22Rv1 (cell line): ENCODE results near the gene CDC42EP1.

Experiments used
- H3K27ac ChIP-seq: fragments of 450-650 bp; 2 replicates; pipeline ENCODE4 v1.5.1; 2017
- ZFX ChIP-seq: fragments of 450-650 bp; IDR thresholded peaks from 2 replicates; pipeline ENCODE4 v1.6.1; 2017; ENCODE audit warnings: antibody characterized with exemption, borderline replicate concordance
- TF ChIP-seq, protein P1 (sequence below): fragments of 450-650 bp; IDR thresholded peaks from 2 replicates; pipeline ENCODE4 v1.5.1; 2017; ENCODE audit warnings: mild to moderate bottlenecking

Gene CDC42EP1

DNA sequence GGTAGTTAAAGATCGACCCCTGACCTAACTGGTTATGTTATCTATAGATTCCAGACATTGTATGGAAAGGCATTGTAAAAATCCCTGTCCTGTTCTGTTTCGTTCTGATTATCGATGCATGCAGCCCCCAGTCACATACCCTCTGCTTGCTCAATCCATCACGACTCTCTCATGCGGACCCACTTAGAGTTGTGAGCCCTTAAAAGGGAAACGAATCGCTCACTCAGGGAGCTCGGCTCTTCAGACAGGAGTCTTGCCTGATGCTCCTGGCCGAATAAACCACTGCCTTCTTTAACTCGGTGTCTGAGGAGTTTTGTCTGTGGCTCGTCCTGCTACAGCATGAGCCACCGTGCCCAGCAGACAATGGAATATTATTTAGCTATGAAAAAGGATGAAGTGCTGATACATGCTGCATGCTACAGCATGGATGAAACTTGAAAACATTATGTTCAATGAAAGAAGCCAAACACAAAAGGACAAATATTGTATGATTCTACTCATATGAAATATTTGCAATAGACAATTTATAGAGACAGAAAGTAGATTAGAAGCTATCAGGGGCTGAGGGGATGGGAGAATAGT, 31.6 kb downstream of the CDC42EP1 start:
- TF ChIP-seq, protein P1, sequence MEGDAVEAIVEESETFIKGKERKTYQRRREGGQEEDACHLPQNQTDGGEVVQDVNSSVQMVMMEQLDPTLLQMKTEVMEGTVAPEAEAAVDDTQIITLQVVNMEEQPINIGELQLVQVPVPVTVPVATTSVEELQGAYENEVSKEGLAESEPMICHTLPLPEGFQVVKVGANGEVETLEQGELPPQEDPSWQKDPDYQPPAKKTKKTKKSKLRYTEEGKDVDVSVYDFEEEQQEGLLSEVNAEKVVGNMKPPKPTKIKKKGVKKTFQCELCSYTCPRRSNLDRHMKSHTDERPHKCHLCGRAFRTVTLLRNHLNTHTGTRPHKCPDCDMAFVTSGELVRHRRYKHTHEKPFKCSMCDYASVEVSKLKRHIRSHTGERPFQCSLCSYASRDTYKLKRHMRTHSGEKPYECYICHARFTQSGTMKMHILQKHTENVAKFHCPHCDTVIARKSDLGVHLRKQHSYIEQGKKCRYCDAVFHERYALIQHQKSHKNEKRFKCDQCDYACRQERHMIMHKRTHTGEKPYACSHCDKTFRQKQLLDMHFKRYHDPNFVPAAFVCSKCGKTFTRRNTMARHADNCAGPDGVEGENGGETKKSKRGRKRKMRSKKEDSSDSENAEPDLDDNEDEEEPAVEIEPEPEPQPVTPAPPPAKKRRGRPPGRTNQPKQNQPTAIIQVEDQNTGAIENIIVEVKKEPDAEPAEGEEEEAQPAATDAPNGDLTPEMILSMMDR: no peak
- no peak for TF ChIP-seq ZFX
- peak overlapping the region; percentile 33; the same call in 1 of the 2 replicates for H3K27ac ChIP-seq

DNA sequence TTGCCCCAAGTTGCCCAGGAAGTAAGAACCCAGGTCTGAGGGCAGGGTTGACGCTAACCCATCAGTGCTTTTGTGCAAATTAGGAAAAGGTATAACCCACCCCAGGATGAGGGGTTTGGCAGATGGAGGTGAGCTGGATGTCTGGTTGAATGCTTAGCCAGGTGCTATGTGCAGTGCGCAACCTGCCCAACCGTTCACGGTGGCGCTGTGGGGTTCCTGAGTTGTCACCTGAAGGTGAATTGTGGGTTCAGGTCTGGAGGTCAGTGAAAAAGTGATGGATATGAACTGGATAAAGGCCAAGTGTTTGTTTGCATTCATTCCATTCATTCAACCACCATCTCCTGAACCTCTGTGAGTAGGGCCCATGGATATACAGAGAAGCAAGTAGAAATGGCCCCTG, 34.0 kb downstream of the CDC42EP1 start:
- no peak for TF ChIP-seq ZFX
- TF ChIP-seq, protein P1: no peak
- H3K27ac ChIP-seq: no peak overlapping the region

DNA sequence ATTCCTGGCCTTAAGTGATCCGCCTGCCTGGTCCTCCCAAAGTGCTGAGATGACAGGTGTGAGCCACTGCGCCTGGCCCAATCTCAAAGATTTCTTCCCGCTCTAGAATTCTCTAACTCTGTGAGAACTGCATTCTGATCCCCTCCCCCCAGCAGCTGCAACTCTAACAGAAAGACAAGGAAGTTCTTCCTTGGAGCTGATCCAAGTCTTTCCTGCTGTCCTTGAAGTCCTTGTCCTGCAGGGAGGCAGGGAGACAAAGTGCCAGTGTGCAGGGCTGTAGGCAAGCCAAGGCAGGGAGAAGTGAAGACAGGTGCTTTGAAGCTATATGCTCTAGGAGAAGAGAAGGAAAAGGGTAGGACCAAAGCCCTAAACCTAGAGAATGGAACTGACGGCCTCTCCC, 38.9 kb downstream of the CDC42EP1 start:
- peak overlapping the region; percentile 96 for H3K27ac ChIP-seq
- TF ChIP-seq ZFX: no peak
- TF ChIP-seq, protein P1: no peak

DNA sequence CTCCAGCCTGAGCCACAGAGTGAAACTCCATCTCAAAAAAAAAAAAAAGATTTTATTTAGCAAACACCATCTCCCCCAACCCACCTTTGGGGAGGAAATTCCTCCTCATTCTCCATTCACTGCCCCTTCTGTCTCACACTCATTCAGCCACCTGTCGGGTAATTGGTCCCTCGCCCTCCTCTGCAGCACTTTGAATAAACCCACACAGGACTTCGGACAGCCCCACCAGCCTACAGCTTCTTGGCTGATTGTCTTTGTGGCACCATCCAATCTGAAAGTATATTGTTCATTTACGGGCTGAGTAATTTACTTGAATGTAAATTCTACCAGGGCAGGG, 40.9 kb downstream of the CDC42EP1 start:
- TF ChIP-seq, protein P1: no peak
- peak overlapping the region; percentile 96 for H3K27ac ChIP-seq

DNA sequence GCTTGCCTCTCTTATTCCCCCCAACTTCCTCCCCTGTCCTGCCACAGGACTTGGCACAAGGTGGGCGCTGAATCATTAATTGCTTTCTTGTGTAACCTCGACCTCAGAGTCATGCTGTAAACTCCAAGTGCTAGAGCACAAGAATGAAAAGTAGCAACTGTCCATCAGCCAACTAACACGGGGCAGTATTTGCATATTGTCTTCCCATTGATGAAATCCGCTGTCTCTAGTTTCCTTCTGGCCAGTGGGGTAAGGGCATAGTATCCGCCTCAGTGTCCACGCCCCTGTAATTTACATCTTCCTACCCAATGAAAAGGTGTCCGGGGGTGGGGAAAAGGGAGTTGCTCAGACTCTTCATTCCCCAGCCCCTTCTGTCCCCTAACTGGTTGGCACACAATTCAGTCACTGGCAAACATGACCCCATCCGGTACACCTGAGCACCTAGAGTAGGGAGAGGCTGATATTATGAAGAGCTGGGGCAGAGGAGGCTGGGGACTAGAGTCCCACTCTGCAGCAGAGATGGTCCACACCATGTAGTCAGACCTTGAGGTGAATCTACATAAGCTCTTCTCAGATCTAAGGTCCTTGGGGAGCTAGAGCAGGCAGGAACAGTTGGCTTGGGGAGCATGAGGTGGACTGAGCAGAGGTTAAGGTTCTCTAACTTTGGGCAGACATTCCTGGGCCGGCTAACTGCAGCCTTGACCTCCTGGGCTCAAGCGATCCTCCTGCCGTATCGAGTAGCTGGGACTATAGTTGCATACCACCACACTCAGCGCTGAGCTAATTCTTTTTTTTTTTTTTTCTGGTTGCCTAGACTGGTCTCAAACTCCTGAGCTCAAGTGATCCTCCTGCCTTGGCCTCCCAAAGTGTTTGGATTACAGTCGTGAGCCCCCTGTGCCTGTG, 41.5 kb downstream of the CDC42EP1 start:
- H3K27ac ChIP-seq: peak overlapping the region; percentile 96
- TF ChIP-seq, protein P1: no peak
- TF ChIP-seq ZFX: no peak

DNA sequence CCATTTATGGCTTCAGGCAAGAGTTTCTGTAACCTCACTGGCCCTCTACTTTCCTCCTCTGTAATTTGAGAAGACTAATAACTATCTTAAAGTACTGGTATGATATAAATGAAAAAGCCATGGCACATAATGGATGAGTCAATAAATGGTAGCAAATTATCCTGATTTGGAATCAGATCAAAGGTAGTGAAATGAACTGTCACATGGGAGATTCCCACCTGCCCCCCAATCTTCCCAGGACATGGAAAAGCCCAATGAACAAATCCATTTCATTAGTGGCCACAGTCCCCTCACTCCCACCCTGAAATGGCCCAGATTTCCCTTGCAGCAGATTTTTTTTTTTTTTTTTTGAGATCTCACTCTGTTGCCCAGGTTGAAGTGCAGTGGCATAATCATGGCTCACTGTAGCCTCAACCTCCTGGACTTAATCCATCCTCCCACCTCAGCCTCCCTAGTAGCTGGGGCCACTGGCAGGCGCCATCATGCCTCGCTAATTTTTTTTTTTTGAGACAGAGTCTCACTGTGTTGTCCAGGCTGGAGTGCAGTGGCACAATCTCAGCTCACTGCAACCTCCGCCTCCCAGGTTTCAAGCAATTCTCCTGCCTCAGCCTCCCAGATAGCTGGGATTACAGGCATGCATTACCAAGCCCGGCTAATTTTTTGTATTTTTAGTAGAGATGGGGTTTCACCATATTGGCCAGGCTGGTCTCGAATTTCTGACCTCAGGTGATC, 42.4 kb downstream of the CDC42EP1 start:
- peak overlapping the region; percentile 96 for H3K27ac ChIP-seq

DNA sequence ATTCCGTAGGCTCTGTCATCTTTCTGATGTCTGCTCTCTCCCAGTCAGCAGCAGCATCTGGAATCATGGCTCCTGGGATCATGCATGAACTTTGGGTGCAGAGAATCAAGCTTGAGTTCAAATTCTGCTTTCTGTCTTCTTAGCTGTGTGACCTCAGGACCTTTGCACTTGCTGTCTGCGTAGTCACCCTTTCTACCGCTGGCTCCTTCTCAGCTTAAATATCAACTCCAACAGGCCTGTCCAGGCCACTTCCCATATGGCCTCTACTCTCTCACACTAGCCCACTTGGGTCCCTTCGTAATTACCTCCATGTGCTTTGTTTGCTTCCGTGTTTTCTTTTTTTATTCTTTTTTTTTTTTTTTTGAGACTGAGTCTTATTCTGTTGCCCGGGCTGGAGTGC, 43.8 kb downstream of the CDC42EP1 start:
- no peak overlapping the region for H3K27ac ChIP-seq
- TF ChIP-seq, protein P1: no peak
- TF ChIP-seq ZFX: no peak
